ENCODE data around the gene MRGPRG.

Gene MRGPRG

DNA sequence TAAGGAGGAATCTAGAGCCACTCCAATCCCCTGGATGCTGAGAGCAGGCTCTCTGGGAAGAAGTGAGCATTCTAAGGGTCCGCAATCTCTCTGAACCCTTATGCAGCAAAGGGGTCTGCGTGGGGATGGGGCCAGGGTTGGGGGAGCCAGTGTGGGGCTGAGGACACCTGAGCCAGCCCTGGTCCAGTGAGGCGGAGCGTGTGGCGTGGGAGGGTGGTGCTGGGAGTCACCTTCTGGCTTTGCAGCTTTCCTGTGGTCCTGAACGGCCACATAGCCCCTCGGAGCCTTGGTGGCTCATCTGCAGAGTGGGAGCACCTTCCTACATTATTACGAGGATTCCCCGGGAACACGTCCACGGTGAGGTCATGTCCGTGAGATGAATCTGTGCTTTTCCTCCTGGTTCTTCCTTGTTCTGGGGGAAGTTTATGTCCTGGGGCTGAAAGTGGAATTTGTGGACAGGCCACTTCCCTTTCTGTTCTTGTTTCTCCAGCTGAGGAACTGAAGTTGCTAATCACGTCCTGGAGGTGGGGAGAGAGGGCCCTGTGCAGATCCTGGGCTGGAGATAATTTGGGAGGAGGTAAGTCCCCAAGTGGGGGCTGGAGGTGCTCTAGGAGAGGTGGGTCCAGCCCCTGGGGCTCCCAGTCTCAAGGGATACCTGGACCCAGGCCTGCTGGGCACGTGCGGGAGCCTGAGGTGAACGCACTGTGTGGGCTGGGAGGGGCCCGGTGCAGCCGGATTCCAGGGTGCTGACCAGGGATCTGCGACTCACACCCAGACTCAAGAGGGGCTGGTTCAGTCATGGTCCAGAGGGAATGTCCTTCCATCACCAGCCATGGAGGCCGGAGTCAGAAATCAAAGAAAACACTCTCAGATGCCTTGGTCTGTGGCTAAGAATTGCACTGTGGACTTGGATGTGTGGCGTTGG, 7.5 kb upstream of the MRGPRG start:
- DNase-seq, result no peak

DNA sequence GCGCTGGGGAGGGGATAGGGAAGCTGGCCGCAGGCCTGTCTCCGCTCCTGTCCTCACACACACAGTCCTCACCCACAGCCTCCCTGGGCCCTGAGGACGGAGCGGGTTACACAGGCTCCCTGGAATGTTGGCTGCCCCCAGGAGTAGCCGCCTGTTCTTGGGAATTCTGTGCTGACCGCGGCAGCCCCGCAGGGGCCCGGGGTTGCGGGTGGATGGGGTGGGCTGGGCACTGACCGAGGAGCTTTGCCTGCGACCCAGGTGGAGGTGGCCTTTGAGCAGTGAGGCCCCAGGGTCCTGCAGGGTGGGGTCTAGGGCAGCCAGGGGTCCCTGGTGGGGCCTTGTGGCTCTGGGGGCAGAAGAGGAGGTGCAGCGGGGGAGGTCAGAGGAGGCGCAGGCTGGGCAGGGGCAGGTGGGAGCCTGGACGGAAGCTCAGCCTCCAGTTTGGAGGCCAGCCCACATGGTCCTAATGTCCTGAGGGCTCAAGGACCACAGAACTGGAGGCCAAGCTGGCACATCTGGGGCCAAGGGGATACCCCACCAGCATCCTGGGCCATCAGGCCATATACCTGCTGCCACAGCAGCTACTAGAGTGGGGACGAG, 6.6 kb upstream of the MRGPRG start:
- no peak for DNase-seq

DNA sequence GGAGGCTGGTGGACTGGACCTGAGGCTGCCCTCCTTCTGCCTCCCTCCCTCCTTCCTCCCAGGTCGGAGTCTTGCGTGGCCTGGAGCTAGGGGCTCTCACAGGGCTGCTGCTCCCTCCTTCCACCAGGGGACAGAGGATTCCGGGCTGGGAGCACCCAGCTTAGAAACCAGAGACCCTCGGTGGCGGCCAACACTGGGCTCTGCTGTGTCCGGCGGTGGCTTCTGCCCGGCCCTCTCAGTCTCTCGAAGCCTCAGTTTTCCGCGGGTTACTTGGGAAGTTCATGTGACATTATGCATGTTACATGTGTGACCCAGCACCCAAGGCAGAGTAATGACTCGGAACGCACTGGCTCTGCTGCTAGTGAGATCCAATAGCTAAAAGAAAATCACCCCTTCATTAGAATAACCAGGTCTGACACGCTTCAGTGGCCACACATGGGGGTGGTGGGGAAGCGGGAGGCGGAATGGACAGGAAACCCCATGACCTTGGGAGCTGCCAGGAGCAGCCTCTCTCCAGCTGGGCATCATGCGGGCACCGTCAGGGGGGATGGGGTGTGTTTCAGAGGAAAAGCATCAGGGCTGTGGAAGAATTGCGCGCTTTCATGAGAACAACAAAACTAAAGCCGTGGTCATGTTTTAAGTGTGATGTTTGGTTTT, 5.9 kb upstream of the MRGPRG start:
- DNase-seq, result no peak

GRCh38 chr11:3223932-3224381, 5.3 kb upstream of the MRGPRG start:
- DNase-seq, result no peak

GRCh38 chr11:3222941-3223915, 4.6 kb upstream of the MRGPRG start:
- DNase-seq, result no peak

DNA sequence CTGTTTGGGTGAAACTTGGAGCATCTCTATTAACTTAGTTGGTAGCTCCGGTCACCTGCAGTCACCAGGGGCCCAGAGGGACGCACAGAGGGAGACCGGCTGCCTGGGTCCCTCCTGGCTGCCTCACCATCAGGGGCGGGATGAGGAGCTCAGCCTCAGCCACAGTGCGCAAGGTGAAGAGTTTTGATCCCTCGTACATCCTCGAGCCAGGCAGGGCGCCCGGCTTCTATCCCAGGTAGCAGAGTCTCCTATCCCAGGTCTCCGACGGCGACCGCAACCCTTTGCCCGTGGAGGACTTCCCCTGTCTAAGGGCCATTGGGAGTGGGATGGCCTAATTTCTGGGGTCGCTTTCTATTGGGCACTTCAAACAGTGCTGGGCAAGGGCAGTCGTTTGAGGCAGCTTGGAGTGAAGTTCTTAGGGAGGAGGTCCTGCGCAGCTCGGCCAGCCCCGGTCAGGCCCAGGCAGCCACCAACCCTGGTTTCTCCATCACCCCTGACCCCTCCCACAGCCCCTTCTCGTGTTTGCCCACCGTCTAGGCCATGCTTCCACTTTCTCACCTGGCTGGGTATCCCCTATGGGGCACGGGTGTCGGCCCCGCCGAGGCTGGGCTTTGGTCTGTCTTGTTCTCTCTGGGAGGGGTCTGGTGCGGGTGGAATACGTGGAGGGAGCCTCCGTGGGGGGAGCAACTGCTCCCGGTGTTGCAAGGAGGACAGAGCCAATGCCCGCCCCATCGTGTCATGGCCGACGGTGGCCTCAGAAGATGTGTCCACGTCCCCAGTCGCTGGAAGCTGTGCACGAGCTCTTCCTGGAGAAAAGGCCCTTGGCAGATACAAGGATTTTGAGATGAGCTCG, 3.6 kb upstream of the MRGPRG start:
- no peak for DNase-seq

GRCh38 chr11:3221408-3222002, 2.9 kb upstream of the MRGPRG start:
- DNase-seq, result no peak

DNA sequence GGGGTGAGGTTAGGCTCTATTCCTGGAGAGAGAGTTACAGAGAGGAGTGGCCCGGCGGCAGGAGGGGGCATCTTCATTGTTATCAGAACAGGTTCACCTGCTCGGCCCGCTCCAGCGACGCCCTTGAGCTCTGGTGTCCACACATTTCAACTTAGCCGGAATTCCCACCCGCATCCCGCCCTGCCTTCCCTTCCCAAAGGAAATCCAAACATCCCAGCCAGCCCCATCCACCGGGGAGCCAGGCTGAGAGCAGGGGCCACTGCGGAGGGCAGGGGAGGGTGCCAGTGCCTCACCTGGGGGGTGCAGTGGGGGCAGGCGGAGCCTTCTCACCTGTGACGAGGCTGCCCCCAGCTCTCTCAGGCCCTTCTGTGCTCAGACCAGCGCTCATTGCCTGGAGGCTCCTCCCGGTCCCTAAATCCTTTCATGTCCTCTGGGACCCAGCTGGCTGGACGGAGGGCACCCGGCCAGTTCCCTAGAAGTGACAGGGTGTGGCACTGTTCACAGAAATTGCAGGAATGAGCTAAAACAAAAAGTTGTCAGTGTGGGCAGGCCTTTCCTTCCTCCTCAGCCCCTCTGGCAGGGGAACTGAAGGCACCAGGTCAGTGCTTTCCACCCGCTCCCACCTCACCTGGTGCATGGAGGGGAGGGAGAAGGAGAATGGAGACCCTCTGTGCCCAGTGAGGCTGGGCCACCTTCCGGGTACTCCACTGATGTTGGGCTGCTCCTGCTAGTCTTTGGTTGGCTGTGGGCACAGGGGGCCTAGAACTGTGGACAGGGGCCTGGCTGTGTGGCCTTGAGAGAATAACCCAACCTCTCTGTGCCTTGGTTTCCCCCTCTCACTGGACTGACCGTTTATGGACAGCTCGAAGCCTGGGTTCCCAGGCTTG, 2.2 kb upstream of the MRGPRG start:
- no peak for DNase-seq

- DNase-seq, result no peak
Observed at GRCh38 chr11:3220101-3220500, 1.5 kb upstream of the MRGPRG start.

DNA sequence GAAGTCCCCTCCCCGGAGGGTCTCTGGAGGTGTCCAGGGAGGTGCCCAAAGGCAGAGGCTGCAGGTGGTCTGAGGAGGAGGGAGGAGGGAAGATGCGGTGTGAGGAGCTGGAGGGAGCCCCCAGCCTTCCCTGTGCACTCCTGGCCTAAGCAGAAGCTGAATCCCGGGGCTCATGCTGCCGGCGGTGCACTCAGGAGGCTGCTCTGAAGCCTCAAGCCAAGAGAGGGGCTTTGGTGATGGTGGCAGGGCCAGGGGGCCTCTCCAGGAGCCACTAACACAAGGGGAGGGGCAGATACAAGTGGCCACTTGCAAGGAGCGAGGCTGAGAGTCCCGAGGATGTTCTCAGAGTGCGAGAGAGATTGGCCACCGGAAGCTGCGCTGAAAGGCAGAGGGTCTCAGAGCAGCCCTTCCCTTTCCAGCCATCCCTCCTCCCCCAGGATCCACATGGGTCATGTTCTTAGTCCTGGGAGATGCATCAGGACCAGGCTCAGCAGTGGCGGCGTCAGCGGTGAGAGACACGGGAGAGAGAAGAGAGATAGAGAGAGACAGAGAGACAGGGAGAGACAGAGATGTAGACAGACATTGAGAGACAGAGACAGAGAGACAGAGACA, 774 bp upstream of the MRGPRG start:
- DNase-seq, result no peak

GRCh38 chr11:3217818-3218482, 663 bp downstream of the MRGPRG start:
- no peak for DNase-seq

DNA sequence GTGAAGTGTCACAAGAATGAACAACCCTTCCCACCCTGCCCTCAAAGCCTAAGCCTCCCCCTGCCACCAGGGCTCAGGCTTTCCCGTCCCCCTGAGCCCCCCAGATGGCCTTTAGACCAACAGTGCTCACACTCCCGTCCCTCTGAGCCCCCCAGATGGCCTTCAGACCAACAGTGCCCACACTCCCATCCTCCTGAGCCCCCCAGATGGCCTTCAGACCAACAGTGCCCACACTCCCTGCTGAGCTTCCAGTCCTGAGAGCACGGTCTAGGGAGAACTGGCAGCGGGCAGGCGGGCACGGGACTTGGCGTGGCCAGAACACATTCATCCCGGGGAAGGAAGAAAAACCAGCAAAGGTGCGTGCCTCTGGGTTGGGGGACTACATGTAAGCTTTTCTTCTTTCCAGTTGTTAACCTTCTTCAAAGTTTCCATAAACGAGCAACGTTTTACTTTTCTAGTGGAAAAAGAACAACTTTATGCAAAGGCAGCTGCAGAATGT, 2.5 kb downstream of the MRGPRG start:
- DNase-seq, result no peak

GRCh38 chr11:3215346-3216026, 3.1 kb downstream of the MRGPRG start:
- peak in 1 of 5 donors; percentile 6 for DNase-seq

- DNase-seq, result no peak
Observed at GRCh38 chr11:3214420-3214699, 4.3 kb downstream of the MRGPRG start.

DNA sequence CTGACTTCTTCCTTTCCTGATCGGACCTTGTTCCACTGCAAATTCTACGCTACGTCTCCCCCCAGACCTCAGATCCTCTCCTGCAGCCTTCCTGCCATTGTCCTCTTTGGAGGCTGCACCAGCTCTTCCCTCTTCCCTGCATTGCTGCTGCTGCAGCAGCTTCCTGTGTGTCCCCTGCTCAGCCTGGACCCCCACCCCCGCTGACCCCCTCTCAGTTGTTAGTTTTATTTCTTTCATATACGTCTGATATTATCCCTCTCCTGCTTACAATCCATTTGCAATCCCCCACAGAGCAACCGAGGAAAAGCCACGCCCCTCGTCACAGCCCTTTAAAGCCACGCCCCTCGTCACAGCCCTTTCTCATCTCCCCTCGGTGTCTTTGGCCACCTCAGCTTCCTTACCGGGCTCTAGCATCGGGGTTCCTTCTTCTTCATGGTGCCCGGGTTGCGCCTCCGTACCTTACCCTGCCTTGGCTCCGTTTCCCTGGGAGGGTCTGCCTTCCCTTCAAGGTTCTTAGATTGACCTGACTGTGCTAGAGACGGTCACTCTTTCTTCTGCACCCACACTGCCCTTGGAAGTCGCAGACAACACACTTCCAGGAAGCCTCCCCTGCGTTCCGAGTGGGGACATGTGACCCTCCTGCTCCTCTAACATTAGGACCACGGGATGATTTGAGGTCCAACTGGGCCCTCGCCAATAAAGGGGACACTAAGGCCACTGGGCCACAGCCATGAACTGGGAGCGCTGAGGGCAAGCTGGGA, 4.8 kb downstream of the MRGPRG start:
- DNase-seq, result peak in 1 of 5 donors; percentile 6

DNA sequence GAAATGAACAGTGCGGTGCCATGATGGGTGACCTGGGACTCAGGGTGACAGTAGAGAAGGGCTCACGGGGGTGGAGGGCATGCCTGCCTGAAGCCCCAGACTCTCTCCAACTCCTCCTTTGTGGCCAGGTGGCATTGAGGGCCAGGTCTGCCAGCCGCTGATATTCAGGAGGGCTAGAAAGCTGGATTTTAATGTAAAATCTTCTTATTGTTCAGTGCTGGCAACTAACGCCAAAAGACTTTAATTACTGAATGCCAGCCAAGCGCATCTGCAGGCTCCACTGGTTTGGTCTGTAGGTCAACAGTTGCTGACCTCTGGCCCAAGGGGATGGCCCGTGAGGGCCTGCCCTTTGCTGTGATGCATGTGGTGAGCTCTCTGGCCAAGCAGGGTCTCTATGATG, 10.3 kb downstream of the MRGPRG start:
- DNase-seq, result no peak

DNA sequence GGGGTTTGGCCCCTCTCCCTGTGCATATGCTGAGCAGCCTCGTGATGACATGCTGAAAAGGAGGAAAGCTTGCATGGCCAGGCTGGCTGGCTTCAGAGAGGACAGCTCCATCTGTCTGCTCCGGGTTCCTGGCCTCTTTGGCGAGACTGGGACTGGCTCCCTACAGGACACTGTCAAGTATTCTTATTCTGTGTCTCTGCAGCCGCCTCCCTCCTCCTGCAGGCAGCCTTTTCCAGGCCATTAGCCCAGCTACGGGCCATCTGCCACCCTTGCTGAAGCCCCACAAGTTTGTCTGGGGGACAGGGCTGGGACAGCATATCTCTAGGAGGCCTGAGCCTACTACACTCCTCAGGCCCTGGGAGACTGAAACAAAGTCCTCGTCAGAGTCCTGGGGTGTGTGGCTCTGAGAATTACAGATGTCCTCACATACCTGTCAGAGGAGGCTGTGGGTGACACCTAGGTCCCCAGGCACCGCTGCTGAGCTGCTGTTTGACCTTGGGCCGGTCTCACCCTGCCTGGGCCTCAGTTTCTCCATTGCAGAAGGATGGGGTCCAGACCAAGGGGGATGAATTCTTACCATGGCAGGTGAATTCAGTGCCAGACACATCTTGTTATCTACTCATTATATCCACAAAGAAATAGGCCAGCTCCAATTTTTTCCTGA, 11.0 kb downstream of the MRGPRG start:
- no peak for DNase-seq

All from T-helper 1 cell (primary cell).